Measurements from ENCODE around the gene TNP2. TPM values are rescaled to one million over a fixed set of nuclear protein-coding genes. Genes with fewer than 3 reads are reported as not detected.
A peak's percentile ranks its signal among the peaks of the same experiment; 100 is the strongest.

Gene TNP2
- total RNA-seq, 1 donor from 2014 or later: not detected

DNA sequence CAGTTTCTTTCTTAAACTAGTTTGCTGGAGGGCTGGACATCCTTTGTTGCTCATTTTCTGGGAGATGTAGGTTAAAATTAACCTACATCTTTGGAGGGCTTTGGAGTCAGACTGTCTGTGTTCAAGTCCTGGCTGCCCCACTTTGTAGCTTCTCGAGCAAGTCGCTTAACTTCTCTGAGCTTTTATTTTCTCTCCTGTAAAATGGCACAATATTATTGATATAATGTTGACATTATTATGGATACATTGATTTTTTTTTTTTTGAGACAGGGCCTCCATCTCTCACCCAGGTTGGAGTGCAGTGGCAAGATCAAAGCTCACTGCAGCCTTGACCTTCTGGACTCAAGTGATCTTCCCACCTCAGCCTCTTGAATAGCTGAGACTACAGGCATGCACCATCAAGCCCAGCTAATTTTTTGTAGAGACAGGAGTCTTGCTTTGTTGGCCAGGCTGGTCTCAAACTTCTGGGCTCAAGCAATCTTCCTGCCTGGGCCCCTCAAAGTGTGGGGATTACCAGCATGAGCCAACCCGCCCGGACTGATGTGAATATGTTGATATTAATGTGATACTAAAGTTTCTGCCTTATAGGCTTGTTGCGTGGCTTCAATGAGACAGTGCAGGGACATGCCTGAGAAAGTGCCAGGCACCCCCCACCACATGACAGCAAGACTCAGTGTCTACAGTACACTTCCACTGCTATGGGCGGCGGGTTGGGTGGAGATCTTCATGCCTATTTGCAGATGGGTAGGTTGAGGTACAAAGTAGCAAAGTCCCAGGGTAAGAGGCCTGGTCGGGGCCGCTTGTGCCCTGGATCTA is 44.6 kb upstream of the TNP2 start:
- no peak for DNase-seq (ENCODE audit: low spot score)
- H3K4me1 Mint-ChIP-seq (ENCODE audit: low read depth): peaks cover 50% of the 10 kb centered on the region
- no peak overlapping the region for H3K27ac Mint-ChIP-seq (ENCODE audit: unreplicated experiment)
- no peaks in the 10 kb centered on the region for H3K27me3 Mint-ChIP-seq (ENCODE audit: low read depth)
- no peaks in the 10 kb centered on the region for H3K9me3 Mint-ChIP-seq (ENCODE audit: low read depth)
- no peak overlapping the region for H3K4me3 Mint-ChIP-seq (ENCODE audit: unreplicated experiment)
- no peak for TF ChIP-seq CTCF (IDR thresholded peaks at IDR 0.05)
- H3K36me3 Mint-ChIP-seq (ENCODE audit: low read depth): no peaks in the 10 kb centered on the region

- no peaks in the 10 kb centered on the region for H3K9me3 Mint-ChIP-seq (ENCODE audit: low read depth)
- H3K27ac Mint-ChIP-seq (ENCODE audit: unreplicated experiment): peak overlapping the region; percentile 19
- H3K27me3 Mint-ChIP-seq (ENCODE audit: low read depth): no peaks in the 10 kb centered on the region
- H3K4me3 Mint-ChIP-seq (ENCODE audit: unreplicated experiment): no peak overlapping the region
- peaks cover 50% of the 10 kb centered on the region for H3K4me1 Mint-ChIP-seq (ENCODE audit: low read depth)
- no peaks in the 10 kb centered on the region for H3K36me3 Mint-ChIP-seq (ENCODE audit: low read depth)
- no peak for DNase-seq (ENCODE audit: low spot score)
- no peak for TF ChIP-seq CTCF (IDR thresholded peaks at IDR 0.05)
These were observed 43.8 kb upstream of the TNP2 start for GRCh38 chr16:11312718-11313492.

GRCh38 chr16:11310997-11311561 is 42.0 kb upstream of the TNP2 start:
- Mint-ChIP-seq H3K27ac (ENCODE audit: unreplicated experiment) (no peak overlapping the region), H3K4me1 (ENCODE audit: low read depth) (peaks cover 43% of the 10 kb centered on the region), H3K4me3 (ENCODE audit: unreplicated experiment) (no peak overlapping the region), H3K9me3 (ENCODE audit: low read depth) (no peaks in the 10 kb centered on the region), H3K36me3 (ENCODE audit: low read depth) (peaks cover 2% of the 10 kb centered on the region), H3K27me3 (ENCODE audit: low read depth) (no peaks in the 10 kb centered on the region)
- TF ChIP-seq CTCF (IDR thresholded peaks at IDR 0.05): no peak
- no peak for DNase-seq (ENCODE audit: low spot score)

GRCh38 chr16:11310634-11310977 is 41.5 kb upstream of the TNP2 start:
- no peak for TF ChIP-seq CTCF (IDR thresholded peaks at IDR 0.05)
- Mint-ChIP-seq H3K4me1 (ENCODE audit: low read depth) (peaks cover 40% of the 10 kb centered on the region), H3K9me3 (ENCODE audit: low read depth) (no peaks in the 10 kb centered on the region), H3K27me3 (ENCODE audit: low read depth) (no peaks in the 10 kb centered on the region), H3K27ac (ENCODE audit: unreplicated experiment) (no peak overlapping the region), H3K36me3 (ENCODE audit: low read depth) (peaks cover 2% of the 10 kb centered on the region), H3K4me3 (ENCODE audit: unreplicated experiment) (no peak overlapping the region)
- DNase-seq (ENCODE audit: low spot score): no peak

GRCh38 chr16:11309895-11310633 is 40.9 kb upstream of the TNP2 start:
- no peak overlapping the region for H3K4me3 Mint-ChIP-seq (ENCODE audit: unreplicated experiment)
- no peaks in the 10 kb centered on the region for H3K9me3 Mint-ChIP-seq (ENCODE audit: low read depth)
- no peaks in the 10 kb centered on the region for H3K27me3 Mint-ChIP-seq (ENCODE audit: low read depth)
- no peak for DNase-seq (ENCODE audit: low spot score)
- H3K4me1 Mint-ChIP-seq (ENCODE audit: low read depth): peaks cover 34% of the 10 kb centered on the region
- H3K36me3 Mint-ChIP-seq (ENCODE audit: low read depth): peaks cover 2% of the 10 kb centered on the region
- no peak overlapping the region for H3K27ac Mint-ChIP-seq (ENCODE audit: unreplicated experiment)
- TF ChIP-seq CTCF (IDR thresholded peaks at IDR 0.05): no peak
